GM23338 (cell line): ENCODE measurements around the gene LALBA. TPM values are rescaled to one million over a fixed set of nuclear protein-coding genes. Genes with fewer than 3 reads are reported as not detected.

Experiments used
- ATAC-seq: fragments of 200-7000 bp; cut with Tn5 transposase; 3 replicates; pipeline ENCODE4 v1.9.1; 2020
- DNase-seq: peaks from one replicate; pipeline ENCODE4 v3.0.0-alpha.2; 2015; ENCODE audit warnings: low spot score
- H2AFZ ChIP-seq: fragments of 200-600 bp; sonication (generic); 2 replicates; pipeline ENCODE4 v1.8.0; 2016; ENCODE audit warnings: antibody characterized with exemption, mild to moderate bottlenecking, moderate library complexity
- H3F3A ChIP-seq: fragments of 200-600 bp; sonication (generic); replicated peaks from 2 replicates; pipeline ENCODE4 v1.8.0; 2017; ENCODE audit warnings: antibody characterized with exemption, mixed run types, low read depth
- H3K27ac ChIP-seq: fragments of 200-600 bp; sonication (generic); 2 replicates; pipeline ENCODE4 v1.6.1; 2016; ENCODE audit warnings: low read depth
- H3K27me3 ChIP-seq: fragments of 200-600 bp; sonication (generic); 2 replicates; pipeline ENCODE4 v1.8.0; 2016; ENCODE audit warnings: mild to moderate bottlenecking, mixed run types, moderate library complexity; ENCODE audit not compliant: insufficient read depth
- H3K36me3 ChIP-seq: fragments of 200-600 bp; sonication (generic); 2 replicates; pipeline ENCODE4 v1.8.0; 2016; ENCODE audit warnings: mild to moderate bottlenecking; ENCODE audit not compliant: insufficient read depth
- H3K4me1 ChIP-seq: fragments of 200-600 bp; sonication (generic); 2 replicates; pipeline ENCODE4 v1.8.0; 2016; ENCODE audit warnings: mild to moderate bottlenecking, moderate library complexity; ENCODE audit not compliant: insufficient read depth
- H3K4me2 ChIP-seq: fragments of 200-600 bp; sonication (generic); 2 replicates; pipeline ENCODE4 v1.7.1; 2017; ENCODE audit warnings: mixed run types
- H3K4me3 ChIP-seq: fragments of 200-600 bp; sonication (generic); 2 replicates; pipeline ENCODE4 v1.6.1; 2016; ENCODE audit warnings: mixed run types
- H3K79me2 ChIP-seq: fragments of 200-600 bp; sonication (generic); replicated peaks from 2 replicates; pipeline ENCODE4 v1.8.0; 2017; ENCODE audit warnings: mild to moderate bottlenecking; ENCODE audit not compliant: insufficient read depth
- H3K9me2 ChIP-seq: fragments of 200-600 bp; sonication (generic); 2 replicates; pipeline ENCODE4 v1.8.0; 2017; ENCODE audit not compliant: insufficient read depth
- H4K20me1 ChIP-seq: fragments of 200-600 bp; sonication (generic); replicated peaks from 2 replicates; pipeline ENCODE4 v1.8.0; 2017; ENCODE audit warnings: mild to moderate bottlenecking; ENCODE audit not compliant: insufficient read depth
- H3K27ac Mint-ChIP-seq: 2 replicates; pipeline ENCODE4 v1.8.0; 2020; ENCODE audit warnings: inconsistent platforms, mild to moderate bottlenecking, moderate library complexity, mixed read lengths
- H3K27me3 Mint-ChIP-seq: 3 replicates; pipeline ENCODE4 v1.8.0; 2022; ENCODE audit warnings: low read depth, mild to moderate bottlenecking, moderate library complexity, mixed read lengths, inconsistent platforms; ENCODE audit not compliant: insufficient read depth, poor library complexity
- H3K36me3 Mint-ChIP-seq: 3 replicates; pipeline ENCODE4 v1.8.0; 2021; ENCODE audit warnings: low read depth, mild to moderate bottlenecking, inconsistent platforms, moderate library complexity, mixed read lengths
- H3K4me1 Mint-ChIP-seq: 3 replicates; pipeline ENCODE4 v1.8.0; 2020; ENCODE audit warnings: mild to moderate bottlenecking, inconsistent platforms, mixed read lengths
- H3K4me3 Mint-ChIP-seq: 3 replicates; pipeline ENCODE4 v1.8.0; 2021; ENCODE audit warnings: moderate library complexity, mild to moderate bottlenecking, inconsistent platforms, mixed read lengths
- H3K9me3 Mint-ChIP-seq: 3 replicates; pipeline ENCODE4 v1.8.0; 2020; ENCODE audit warnings: moderate library complexity, mild to moderate bottlenecking, inconsistent platforms, mixed read lengths
- CREB1 ChIP-seq: fragments of 250-450 bp; sonication (Bioruptor Pico); IDR thresholded peaks from 2 replicates; pipeline ENCODE4 v1.5.0; 2020; ENCODE audit warnings: low read depth, mild to moderate bottlenecking, moderate library complexity
- EZH2 ChIP-seq: fragments of 200-600 bp; sonication (generic); IDR thresholded peaks from one replicate; pipeline ENCODE4 v1.8.0; 2017; ENCODE audit warnings: antibody characterized with exemption, mild to moderate bottlenecking, low read depth; ENCODE audit not compliant: unreplicated experiment
- EZH2phosphoT487 ChIP-seq: fragments of 200-600 bp; sonication (generic); IDR thresholded peaks from one replicate; pipeline ENCODE4 v1.8.1; 2018; ENCODE audit warnings: antibody characterized with exemption; ENCODE audit not compliant: unreplicated experiment
- JUNB ChIP-seq: IDR thresholded peaks from one replicate; pipeline ENCODE4 v1.6.1; 2016; ENCODE audit warnings: antibody characterized with exemption; ENCODE audit not compliant: unreplicated experiment
- NANOG ChIP-seq: IDR thresholded peaks from 2 replicates; pipeline ENCODE4 v1.6.1; 2016; ENCODE audit warnings: antibody characterized with exemption, borderline replicate concordance
- STAT1 ChIP-seq: IDR thresholded peaks from one replicate; pipeline ENCODE4 v1.6.1; 2016; ENCODE audit warnings: antibody characterized with exemption; ENCODE audit not compliant: unreplicated experiment
- ZNF331 ChIP-seq: fragments of 250-450 bp; sonication (Bioruptor Pico); IDR thresholded peaks from 2 replicates; pipeline ENCODE4 v1.5.0; 2020; ENCODE audit warnings: low read depth, mild to moderate bottlenecking, moderate library complexity
- polyA plus RNA-seq: library from polyadenylated mRNA; unstranded; fragments of >200 nt; fragmentation: Nextera tagmentation; extraction: Ambion mirVana; gene quantifications from 2 replicates; pipeline ENCODE4 v1.2.1, GENCODE V29; 2016
- total RNA-seq: library from RNA; depleted of rRNA; stranded (reverse); fragments of >200 nt; shearing (Covaris generic); gene quantifications from 2 replicates; pipeline ENCODE4 v1.2.3, GENCODE V29; 2014
- TF ChIP-seq, protein P1 (sequence below), 2 experiments: fragments of 200-600 bp in 1 of 2; sonication (generic) in 1 of 2; conservative IDR thresholded peaks; 2 replicates each; pipeline versions ENCODE4 v1.5.1 to v1.6.1; 2016 to 2017; ENCODE audit warnings: antibody characterized with exemption in 2 of 2, low read depth in 2 of 2, mild to moderate bottlenecking in 2 of 2, moderate library complexity in 1 of 2
- TF ChIP-seq, protein P2 (sequence below): IDR thresholded peaks from 2 replicates; pipeline ENCODE4 v1.6.1; 2016; ENCODE audit warnings: antibody characterized with exemption
- TF ChIP-seq, protein P3 (sequence below): IDR thresholded peaks from one replicate; pipeline ENCODE4 v1.6.1; 2018; ENCODE audit warnings: antibody characterized with exemption; ENCODE audit not compliant: unreplicated experiment

The LALBA gene
- total and polyA plus RNA-seq, 2 experiments from 2014 or later: not detected

DNA sequence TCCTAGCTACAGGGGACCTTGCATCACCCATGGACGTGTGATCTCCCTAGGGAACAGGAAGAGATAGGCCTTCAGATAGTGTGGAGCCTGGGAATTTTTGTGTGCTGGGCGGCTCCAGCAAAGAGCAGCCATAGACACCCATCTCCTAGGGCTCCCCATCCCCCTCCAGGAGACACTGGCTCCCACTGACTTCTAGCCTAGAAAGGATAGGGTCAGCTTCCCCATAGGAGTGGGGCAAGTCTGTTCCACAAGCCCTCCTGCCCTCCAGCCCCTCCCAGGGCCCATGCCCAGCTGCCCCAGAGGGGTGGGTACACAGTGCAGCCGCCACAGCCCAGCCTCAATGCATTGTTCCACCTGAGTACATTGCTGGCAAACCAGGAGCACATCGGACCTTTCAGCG lies 16.5 kb upstream of the LALBA start:
- DNase-seq (no peak), ATAC-seq (no peak)
- H4K20me1 ChIP-seq: no peaks in the 10 kb centered on the region
- no peaks in the 10 kb centered on the region for H3K4me1 ChIP-seq
- no peak overlapping the region; the same call in 1 of the 2 replicates for H2AFZ ChIP-seq
- Mint-ChIP-seq H3K9me3 (no peaks in the 10 kb centered on the region; the same call in 2 of the 3 replicates), H3K36me3 (no peaks in the 10 kb centered on the region; the same call in 2 of the 3 replicates), H3K27ac (no peak overlapping the region), H3K4me1 (no peaks in the 10 kb centered on the region; the same call in 2 of the 3 replicates), H3K27me3 (peaks cover 1% of the 10 kb centered on the region), H3K4me3 (no peak overlapping the region)
- no peaks in the 10 kb centered on the region for H3K27me3 ChIP-seq
- H3K4me2 ChIP-seq: no peak overlapping the region
- no peaks in the 10 kb centered on the region for H3K79me2 ChIP-seq
- H3K27ac ChIP-seq: no peak overlapping the region
- TF ChIP-seq, protein P1, sequence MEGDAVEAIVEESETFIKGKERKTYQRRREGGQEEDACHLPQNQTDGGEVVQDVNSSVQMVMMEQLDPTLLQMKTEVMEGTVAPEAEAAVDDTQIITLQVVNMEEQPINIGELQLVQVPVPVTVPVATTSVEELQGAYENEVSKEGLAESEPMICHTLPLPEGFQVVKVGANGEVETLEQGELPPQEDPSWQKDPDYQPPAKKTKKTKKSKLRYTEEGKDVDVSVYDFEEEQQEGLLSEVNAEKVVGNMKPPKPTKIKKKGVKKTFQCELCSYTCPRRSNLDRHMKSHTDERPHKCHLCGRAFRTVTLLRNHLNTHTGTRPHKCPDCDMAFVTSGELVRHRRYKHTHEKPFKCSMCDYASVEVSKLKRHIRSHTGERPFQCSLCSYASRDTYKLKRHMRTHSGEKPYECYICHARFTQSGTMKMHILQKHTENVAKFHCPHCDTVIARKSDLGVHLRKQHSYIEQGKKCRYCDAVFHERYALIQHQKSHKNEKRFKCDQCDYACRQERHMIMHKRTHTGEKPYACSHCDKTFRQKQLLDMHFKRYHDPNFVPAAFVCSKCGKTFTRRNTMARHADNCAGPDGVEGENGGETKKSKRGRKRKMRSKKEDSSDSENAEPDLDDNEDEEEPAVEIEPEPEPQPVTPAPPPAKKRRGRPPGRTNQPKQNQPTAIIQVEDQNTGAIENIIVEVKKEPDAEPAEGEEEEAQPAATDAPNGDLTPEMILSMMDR (conservative IDR thresholded peaks at IDR 0.05; ENCODE audit: low read depth in 2 of 2): no peak
- TF ChIP-seq NANOG (no peak), JUNB (no peak), ZNF331 (CRISPR knock-in tag) (no peak), STAT1 (no peak), CREB1 (CRISPR knock-in tag) (no peak), EZH2phosphoT487 (no peak), EZH2 (no peak)
- TF ChIP-seq, protein P2, sequence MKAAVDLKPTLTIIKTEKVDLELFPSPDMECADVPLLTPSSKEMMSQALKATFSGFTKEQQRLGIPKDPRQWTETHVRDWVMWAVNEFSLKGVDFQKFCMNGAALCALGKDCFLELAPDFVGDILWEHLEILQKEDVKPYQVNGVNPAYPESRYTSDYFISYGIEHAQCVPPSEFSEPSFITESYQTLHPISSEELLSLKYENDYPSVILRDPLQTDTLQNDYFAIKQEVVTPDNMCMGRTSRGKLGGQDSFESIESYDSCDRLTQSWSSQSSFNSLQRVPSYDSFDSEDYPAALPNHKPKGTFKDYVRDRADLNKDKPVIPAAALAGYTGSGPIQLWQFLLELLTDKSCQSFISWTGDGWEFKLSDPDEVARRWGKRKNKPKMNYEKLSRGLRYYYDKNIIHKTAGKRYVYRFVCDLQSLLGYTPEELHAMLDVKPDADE: no peak
- TF ChIP-seq, protein P3, sequence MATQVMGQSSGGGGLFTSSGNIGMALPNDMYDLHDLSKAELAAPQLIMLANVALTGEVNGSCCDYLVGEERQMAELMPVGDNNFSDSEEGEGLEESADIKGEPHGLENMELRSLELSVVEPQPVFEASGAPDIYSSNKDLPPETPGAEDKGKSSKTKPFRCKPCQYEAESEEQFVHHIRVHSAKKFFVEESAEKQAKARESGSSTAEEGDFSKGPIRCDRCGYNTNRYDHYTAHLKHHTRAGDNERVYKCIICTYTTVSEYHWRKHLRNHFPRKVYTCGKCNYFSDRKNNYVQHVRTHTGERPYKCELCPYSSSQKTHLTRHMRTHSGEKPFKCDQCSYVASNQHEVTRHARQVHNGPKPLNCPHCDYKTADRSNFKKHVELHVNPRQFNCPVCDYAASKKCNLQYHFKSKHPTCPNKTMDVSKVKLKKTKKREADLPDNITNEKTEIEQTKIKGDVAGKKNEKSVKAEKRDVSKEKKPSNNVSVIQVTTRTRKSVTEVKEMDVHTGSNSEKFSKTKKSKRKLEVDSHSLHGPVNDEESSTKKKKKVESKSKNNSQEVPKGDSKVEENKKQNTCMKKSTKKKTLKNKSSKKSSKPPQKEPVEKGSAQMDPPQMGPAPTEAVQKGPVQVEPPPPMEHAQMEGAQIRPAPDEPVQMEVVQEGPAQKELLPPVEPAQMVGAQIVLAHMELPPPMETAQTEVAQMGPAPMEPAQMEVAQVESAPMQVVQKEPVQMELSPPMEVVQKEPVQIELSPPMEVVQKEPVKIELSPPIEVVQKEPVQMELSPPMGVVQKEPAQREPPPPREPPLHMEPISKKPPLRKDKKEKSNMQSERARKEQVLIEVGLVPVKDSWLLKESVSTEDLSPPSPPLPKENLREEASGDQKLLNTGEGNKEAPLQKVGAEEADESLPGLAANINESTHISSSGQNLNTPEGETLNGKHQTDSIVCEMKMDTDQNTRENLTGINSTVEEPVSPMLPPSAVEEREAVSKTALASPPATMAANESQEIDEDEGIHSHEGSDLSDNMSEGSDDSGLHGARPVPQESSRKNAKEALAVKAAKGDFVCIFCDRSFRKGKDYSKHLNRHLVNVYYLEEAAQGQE: no peak
- no peaks in the 10 kb centered on the region for H3K36me3 ChIP-seq
- no peak overlapping the region for H3K4me3 ChIP-seq
- peaks cover 7% of the 10 kb centered on the region; the same call in 1 of the 2 replicates for H3K9me2 ChIP-seq
- H3F3A ChIP-seq: no peaks in the 10 kb centered on the region
